ENCODE measurements around the gene FAAP20.

The FAAP20 gene

DNA sequence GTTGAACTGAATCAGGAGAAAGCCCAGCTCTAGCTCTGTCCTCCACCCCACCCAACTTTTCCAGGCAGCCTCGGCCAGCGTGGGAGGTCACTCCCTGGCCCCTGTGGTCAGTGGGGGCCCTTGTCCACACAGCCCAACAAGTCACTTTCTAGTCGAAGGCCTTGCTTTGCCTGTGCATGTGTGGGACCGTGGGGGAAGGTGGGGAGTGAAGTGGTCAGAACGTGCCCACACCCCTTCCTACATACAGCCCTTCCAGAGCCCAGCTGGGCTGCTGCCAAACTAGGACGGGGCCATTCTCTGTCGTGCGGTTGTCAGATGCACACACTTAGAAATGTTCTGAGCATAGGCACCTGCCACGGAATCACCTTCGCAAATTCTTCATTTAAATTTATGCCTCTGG, 18.0 kb downstream of the FAAP20 start:
- peaks cover 7% of the 10 kb centered on the region for H3K36me3 Mint-ChIP-seq (ENCODE audit: low read depth)
- H3K4me1 Mint-ChIP-seq, result peaks cover 25% of the 10 kb centered on the region
- TF ChIP-seq, protein P1, sequence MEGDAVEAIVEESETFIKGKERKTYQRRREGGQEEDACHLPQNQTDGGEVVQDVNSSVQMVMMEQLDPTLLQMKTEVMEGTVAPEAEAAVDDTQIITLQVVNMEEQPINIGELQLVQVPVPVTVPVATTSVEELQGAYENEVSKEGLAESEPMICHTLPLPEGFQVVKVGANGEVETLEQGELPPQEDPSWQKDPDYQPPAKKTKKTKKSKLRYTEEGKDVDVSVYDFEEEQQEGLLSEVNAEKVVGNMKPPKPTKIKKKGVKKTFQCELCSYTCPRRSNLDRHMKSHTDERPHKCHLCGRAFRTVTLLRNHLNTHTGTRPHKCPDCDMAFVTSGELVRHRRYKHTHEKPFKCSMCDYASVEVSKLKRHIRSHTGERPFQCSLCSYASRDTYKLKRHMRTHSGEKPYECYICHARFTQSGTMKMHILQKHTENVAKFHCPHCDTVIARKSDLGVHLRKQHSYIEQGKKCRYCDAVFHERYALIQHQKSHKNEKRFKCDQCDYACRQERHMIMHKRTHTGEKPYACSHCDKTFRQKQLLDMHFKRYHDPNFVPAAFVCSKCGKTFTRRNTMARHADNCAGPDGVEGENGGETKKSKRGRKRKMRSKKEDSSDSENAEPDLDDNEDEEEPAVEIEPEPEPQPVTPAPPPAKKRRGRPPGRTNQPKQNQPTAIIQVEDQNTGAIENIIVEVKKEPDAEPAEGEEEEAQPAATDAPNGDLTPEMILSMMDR (IDR thresholded peaks at IDR 0.05; ENCODE audit: unreplicated experiment in 3 of 3), result no peak
- peaks cover 3% of the 10 kb centered on the region for H3K27me3 Mint-ChIP-seq (ENCODE audit: low read depth)
- no peak overlapping the region for H3K4me3 Mint-ChIP-seq
- H3K27ac Mint-ChIP-seq, result peak overlapping the region in 1 of 3 experiments; percentile 69
- H3K9me3 Mint-ChIP-seq, result no peaks in the 10 kb centered on the region

DNA sequence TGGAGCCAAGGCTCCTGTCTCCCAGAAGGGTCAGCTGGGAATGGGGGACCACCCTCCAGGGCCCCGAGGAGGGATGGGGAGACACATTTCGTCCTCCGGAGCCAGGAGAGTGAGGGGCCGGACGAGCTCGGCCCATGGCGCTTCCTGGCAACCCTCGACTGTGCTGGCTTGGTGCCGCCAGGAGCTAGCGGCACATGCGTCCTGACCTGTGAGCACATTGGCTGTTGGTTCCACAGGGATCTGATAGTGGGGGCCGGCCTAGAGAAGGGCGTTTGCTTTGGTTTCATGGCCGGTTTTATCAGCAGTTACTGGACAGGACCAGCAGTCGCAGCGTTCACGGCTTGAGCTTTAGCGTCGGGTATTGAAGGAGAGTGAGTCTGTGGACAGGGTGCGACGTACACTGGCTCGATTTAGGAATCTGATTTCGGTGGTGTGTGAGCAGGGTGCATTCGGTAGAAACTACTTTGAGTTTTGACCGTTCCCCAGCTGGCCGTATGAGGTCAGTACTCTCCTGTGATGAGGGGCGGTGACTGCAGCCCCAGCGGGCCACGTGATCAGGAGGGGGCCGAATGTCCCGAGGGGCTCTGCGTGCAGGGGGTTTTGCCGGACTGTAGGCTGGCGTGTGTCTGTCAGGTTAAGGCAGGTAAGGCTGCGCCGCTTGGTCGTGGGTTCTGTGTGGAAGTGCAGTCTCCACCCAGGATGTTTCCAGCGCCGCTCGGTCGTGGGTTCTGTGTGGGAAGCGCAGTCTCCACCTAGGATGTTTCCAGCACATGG, 18.7 kb downstream of the FAAP20 start:
- Mint-ChIP-seq H3K4me1 (peaks cover 25% of the 10 kb centered on the region), H3K36me3 (ENCODE audit: low read depth) (peaks cover 7% of the 10 kb centered on the region), H3K27me3 (ENCODE audit: low read depth) (peaks cover 3% of the 10 kb centered on the region), H3K9me3 (no peaks in the 10 kb centered on the region), H3K27ac (peak overlapping the region in 2 of 3 experiments; percentile 29 to 69), H3K4me3 (no peak overlapping the region)
- TF ChIP-seq, protein P1 (IDR thresholded peaks at IDR 0.05; ENCODE audit: unreplicated experiment in 3 of 3), result no peak

DNA sequence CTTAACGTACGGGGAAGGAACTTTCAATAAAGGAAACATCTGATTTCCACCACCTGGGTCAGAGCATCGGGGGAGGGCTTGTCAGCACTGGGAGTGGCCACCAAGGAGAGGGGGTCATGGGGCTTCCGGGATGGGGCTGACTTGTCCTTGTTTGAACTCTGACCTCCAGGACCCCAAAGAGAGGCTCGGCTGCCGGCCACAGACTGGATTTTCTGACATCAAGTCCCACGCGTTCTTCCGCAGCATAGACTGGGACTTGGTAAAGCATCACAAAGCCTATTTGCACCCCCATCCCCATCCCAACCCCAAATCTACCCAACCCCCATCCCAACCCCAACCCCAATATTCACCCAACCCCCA, 19.5 kb downstream of the FAAP20 start:
- peak overlapping the region in 1 of 3 experiments; percentile 28 for H3K4me3 Mint-ChIP-seq
- TF ChIP-seq, protein P1 (IDR thresholded peaks at IDR 0.05; ENCODE audit: unreplicated experiment in 3 of 3), result no peak
- H3K27ac Mint-ChIP-seq, result peak overlapping the region in 1 of 3 experiments; percentile 23
- peaks cover 30% of the 10 kb centered on the region for H3K4me1 Mint-ChIP-seq
- no peaks in the 10 kb centered on the region for H3K9me3 Mint-ChIP-seq
- peaks cover 7% of the 10 kb centered on the region for H3K27me3 Mint-ChIP-seq (ENCODE audit: low read depth)
- peaks cover 7% of the 10 kb centered on the region for H3K36me3 Mint-ChIP-seq (ENCODE audit: low read depth)

DNA sequence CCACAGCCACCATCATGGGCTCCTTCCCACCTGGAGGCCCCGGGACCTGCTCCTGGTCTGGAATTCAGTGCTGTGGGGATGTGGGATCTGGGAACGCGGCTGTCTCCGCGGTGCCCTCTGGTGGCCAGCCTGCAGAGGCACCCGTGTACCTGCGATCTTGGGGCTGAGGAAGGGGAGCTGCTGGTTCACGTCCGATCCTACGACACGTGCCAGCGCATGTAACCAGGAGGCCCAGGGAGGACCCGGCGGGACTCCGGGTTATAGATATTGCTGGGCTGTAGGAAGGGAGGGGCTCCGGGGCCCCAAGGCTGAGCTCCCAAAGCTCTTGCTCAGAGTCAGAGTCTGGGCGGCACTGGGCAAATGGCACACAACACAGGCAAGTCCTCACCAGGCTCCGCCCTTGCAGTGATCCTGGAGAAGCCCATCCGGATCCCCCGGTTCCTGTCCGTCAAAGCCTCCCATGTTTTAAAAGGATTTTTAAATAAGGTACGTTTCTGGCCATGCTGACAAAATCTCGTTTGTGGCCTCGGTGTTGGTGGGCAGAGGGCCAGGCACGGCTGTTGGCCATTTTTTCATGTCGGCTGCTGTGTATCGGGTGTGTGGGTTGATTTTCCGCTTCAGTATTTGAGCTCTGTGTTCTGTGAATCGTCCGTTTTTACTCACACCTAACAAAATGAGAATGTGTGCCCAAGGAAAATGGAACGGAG, 20.1 kb downstream of the FAAP20 start:
- Mint-ChIP-seq H3K4me1 (peaks cover 29% of the 10 kb centered on the region), H3K36me3 (ENCODE audit: low read depth) (peaks cover 4% of the 10 kb centered on the region), H3K27me3 (ENCODE audit: low read depth) (peaks cover 7% of the 10 kb centered on the region), H3K9me3 (no peaks in the 10 kb centered on the region), H3K4me3 (peak overlapping the region in 1 of 3 experiments; percentile 28), H3K27ac (peak overlapping the region in 1 of 3 experiments; percentile 23)
- TF ChIP-seq, protein P1 (IDR thresholded peaks at IDR 0.05; ENCODE audit: unreplicated experiment in 3 of 3), result peak; percentile 87 to 89 (median 88)

DNA sequence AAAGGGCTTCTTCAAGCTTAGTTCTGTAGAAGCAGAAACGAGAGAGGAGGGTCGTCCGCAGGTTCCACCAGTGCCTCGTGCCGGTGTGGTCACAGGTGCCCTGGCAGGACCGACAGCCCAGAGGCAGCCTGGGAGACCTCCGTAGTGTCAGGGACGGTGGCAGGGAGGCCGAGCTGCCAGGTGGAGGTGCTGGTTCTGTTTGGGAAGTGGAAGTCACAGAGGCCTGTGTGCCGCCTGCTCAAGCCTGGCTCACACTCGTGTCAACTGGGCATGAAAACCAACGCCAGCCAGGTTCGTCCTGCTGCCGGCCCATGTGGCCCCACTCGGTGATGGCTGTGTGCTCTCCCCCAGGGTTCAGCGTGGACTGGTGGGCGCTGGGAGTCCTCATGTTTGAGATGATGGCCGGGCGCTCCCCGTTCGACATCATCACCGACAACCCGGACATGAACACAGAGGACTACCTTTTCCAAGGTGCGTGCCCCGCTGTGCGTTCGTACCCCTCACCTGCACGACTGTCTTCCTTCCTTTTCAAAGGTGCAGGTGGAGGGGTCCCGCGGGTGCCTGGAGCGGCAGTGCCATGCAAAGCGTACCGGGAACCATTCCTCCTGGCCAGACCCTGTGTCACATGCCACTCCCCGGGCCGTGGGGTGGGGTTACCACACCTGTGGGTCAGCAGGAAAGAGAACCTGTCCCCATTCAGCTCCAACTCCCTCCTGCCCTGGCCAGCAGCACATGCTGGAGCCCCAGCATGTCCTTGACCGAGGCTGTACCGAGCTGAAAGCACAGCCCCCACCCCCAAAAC, 20.8 kb downstream of the FAAP20 start:
- H3K27ac Mint-ChIP-seq, result peak overlapping the region in 1 of 3 experiments; percentile 23
- no peaks in the 10 kb centered on the region for H3K9me3 Mint-ChIP-seq
- TF ChIP-seq, protein P1 (IDR thresholded peaks at IDR 0.05; ENCODE audit: unreplicated experiment in 3 of 3), result no peak
- H3K36me3 Mint-ChIP-seq (ENCODE audit: low read depth), result peaks cover 4% of the 10 kb centered on the region
- no peak overlapping the region for H3K4me3 Mint-ChIP-seq
- H3K27me3 Mint-ChIP-seq (ENCODE audit: low read depth), result peaks cover 7% of the 10 kb centered on the region
- H3K4me1 Mint-ChIP-seq, result peaks cover 26% of the 10 kb centered on the region

Measured in nephron (organoid).